ENCODE data around the gene POLR2B. TPM values are rescaled to one million over a fixed set of nuclear protein-coding genes. Genes with fewer than 3 reads are reported as not detected.

The POLR2B gene
- total RNA-seq, 1 experiment from 2014 or later: 108 TPM

DNA sequence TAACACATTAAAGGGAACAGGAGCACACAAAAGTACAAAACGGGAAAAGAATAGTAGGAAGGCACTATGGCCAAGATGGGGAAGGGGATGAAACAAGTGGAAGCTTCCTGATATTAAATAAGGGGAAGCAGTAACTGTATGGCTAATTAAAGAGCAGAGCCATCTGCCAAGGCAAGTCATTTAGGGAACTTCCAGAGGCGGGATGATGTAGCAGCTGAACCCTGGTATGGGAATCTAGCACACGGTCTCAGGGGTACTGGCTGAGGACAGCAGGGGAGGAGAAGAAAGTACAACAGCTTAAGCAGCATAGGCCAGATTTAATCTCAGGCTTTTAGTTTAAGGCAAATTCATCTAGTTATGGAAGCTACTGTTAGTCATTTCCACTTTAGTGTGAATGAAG lies 72.4 kb downstream of the POLR2B start:
- H3K4me3 Mint-ChIP-seq: no peak overlapping the region
- H3K79me2 ChIP-seq (ENCODE audit: insufficient read depth, low read length): no peaks in the 10 kb centered on the region
- no CpG with 5 or more reads among the region's 3 CpGs for WGBS (ENCODE audit: extremely low coverage, insufficient read length, low lambda C conversion rate)

More for the DNA sequence above, 72.4 kb downstream of the POLR2B start:
- H3K9ac ChIP-seq (ENCODE audit: extremely low read depth, insufficient read length, low read length): no peak overlapping the region
- no peak overlapping the region for H2BK5ac ChIP-seq (ENCODE audit: insufficient read length, low read length)
- Mint-ChIP-seq H3K27ac (no peak overlapping the region), H3K9me3 (peaks cover 3 to 8% of the 10 kb centered on the region in 2 experiments; a peak in 4 of 5 replicates), H3K36me3 (ENCODE audit: insufficient read depth in 1 of 3, low read depth in 3 of 3) (peaks cover 0 to 7% (median 4%) of the 10 kb centered on the region in 3 experiments; a peak in 3 of 7 replicates), H3K4me1 (peaks cover 2 to 3% of the 10 kb centered on the region in 2 experiments; a peak in 2 of 4 replicates), H3K27me3 (ENCODE audit: low read depth) (peaks cover 9% of the 10 kb centered on the region)
- no peak overlapping the region for H3K27ac ChIP-seq (ENCODE audit: insufficient read length, low read depth, low read length)
- H4K20me1 ChIP-seq (ENCODE audit: control insufficient read depth, insufficient read depth, insufficient read length): no peaks in the 10 kb centered on the region
- H2BK15ac ChIP-seq (ENCODE audit: low read depth, low read length): no peak overlapping the region
- H3K14ac ChIP-seq (ENCODE audit: insufficient read depth, low read length): no peak overlapping the region
- H2AK5ac ChIP-seq (ENCODE audit: insufficient read length, low read length): no peak overlapping the region
- no peak overlapping the region for H3K56ac ChIP-seq (ENCODE audit: insufficient read length, low read depth, low read length)
- H3K4me1 ChIP-seq (ENCODE audit: insufficient read depth, low read length): no peaks in the 10 kb centered on the region
- TF ChIP-seq, protein P1, sequence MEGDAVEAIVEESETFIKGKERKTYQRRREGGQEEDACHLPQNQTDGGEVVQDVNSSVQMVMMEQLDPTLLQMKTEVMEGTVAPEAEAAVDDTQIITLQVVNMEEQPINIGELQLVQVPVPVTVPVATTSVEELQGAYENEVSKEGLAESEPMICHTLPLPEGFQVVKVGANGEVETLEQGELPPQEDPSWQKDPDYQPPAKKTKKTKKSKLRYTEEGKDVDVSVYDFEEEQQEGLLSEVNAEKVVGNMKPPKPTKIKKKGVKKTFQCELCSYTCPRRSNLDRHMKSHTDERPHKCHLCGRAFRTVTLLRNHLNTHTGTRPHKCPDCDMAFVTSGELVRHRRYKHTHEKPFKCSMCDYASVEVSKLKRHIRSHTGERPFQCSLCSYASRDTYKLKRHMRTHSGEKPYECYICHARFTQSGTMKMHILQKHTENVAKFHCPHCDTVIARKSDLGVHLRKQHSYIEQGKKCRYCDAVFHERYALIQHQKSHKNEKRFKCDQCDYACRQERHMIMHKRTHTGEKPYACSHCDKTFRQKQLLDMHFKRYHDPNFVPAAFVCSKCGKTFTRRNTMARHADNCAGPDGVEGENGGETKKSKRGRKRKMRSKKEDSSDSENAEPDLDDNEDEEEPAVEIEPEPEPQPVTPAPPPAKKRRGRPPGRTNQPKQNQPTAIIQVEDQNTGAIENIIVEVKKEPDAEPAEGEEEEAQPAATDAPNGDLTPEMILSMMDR (conservative IDR thresholded peaks at IDR 0.05): no peak
- H3K23me2 ChIP-seq (ENCODE audit: insufficient read length, low read depth, low read length, poor library complexity, severe bottlenecking): no peaks in the 10 kb centered on the region
- H2BK20ac ChIP-seq (ENCODE audit: low read depth, low read length, poor library complexity, severe bottlenecking): no peak overlapping the region
- no peaks in the 10 kb centered on the region for H3K27me3 ChIP-seq (ENCODE audit: insufficient read depth, low read length)
- no peak overlapping the region for H3K4me2 ChIP-seq (ENCODE audit: insufficient read depth, insufficient read length, low read length)
- no peak overlapping the region for H2BK12ac ChIP-seq (ENCODE audit: insufficient read length, low read depth, low read length)
- no peak overlapping the region for H4K91ac ChIP-seq (ENCODE audit: insufficient read length, low read depth, low read length)
- no peak for DNase-seq
- H3K4ac ChIP-seq (ENCODE audit: low read depth, low read length): no peak overlapping the region
- H2BK120ac ChIP-seq (ENCODE audit: low read depth, low read length, poor library complexity, severe bottlenecking): no peak overlapping the region
- no peak overlapping the region for H3K23ac ChIP-seq (ENCODE audit: insufficient read length, low read depth, low read length)
- H2AFZ ChIP-seq (ENCODE audit: low read length): no peak overlapping the region
- H3T11ph ChIP-seq (ENCODE audit: low read length): no peak overlapping the region
- no peaks in the 10 kb centered on the region for H3K9me3 ChIP-seq (ENCODE audit: control insufficient read depth, low read depth, low read length)
- H3K18ac ChIP-seq (ENCODE audit: insufficient read length, low read depth, low read length): no peak overlapping the region
- no peaks in the 10 kb centered on the region for H3K79me1 ChIP-seq (ENCODE audit: insufficient read depth, low read depth, low read length, poor library complexity, severe bottlenecking)
- H4K8ac ChIP-seq (replicated peaks; ENCODE audit: insufficient read length, low read depth, low read length): no peak overlapping the region
- no peak overlapping the region for H4K5ac ChIP-seq (ENCODE audit: insufficient read length, low read depth, low read length)

Measured in H9 (cell line).